Measurements from ENCODE around the gene ZSCAN20.

The ZSCAN20 gene

DNA sequence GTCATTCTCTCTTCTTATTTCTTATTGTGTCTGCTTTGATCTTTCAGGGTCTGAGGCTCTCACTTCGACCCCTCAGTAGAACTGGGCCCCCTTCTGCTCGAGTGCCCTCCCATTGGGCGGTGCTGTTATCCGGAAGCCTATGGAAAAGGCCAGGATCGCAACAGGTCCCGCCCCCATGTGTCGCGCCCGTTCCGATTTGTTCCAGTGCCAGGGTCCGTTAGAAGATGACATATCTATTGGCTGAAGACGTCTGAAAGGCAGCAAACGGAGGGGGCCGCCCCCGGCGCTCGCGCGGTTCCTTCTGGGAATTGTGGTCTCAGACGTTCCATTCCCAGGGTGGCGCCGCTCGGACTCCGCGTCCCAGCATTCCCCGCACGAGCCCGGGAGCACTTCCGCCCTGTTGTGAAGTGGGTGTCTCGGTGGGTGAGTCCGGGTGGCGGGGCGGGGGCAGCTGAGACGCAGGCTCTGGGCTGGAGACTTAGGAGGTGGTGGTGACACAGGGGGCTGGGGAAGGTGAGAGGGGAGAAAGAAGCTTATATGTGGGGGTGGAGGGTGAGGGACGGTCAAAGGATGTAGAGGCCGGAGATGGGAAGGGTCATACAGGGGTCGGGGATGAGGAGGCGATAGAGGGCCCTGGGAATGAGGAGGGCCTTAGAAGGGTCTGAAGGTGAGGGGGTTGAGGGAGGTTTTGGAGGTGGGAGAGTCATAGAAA, at the start of gene ZSCAN20:
ZSCAN20 (plus strand) TSS at position 377 of the 712 bp plus-strand sequence. CDS start 6,644 bp downstream, outside the sequence.
- DNase-seq (ENCODE audit: low read depth) = peak; percentile 93

GRCh38 chr1:33424205-33424604, 48.2 kb upstream of the ZSCAN20 start:
- DNase-seq (ENCODE audit: low read depth) = no peak

GRCh38 chr1:33424610-33425009, 47.8 kb upstream of the ZSCAN20 start:
- no peak for DNase-seq (ENCODE audit: low read depth)

- DNase-seq (ENCODE audit: low read depth) = no peak
Observed at GRCh38 chr1:33425900-33426299, 46.5 kb upstream of the ZSCAN20 start.

- DNase-seq (ENCODE audit: low read depth) = no peak
Observed at GRCh38 chr1:33426916-33427315, 45.5 kb upstream of the ZSCAN20 start.

GRCh38 chr1:33428661-33429060, 43.8 kb upstream of the ZSCAN20 start:
- no peak for DNase-seq (ENCODE audit: low read depth)

DNA sequence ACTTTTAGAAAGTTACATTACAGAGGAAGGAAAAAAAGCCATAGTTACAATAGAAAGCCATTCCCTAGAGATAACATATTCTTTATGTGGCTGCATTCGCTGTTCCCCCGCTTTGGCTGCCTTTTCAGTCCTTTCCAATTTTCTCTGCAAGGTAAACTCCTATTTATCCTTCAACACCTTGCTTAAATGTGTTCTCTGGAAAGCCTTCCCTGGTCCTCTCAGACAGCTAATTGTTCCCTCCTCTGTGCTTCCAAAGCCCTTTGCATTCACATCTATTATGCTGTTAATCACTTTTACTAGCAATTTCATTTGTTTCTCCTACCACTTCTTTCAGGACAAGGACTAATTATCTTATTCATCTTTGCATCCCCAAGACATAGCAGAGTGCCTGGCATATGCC, 43.1 kb upstream of the ZSCAN20 start:
- DNase-seq (ENCODE audit: low read depth) = no peak

GRCh38 chr1:33429856-33430691, 42.4 kb upstream of the ZSCAN20 start:
- DNase-seq (ENCODE audit: low read depth) = no peak

GRCh38 chr1:33430692-33431593, 41.5 kb upstream of the ZSCAN20 start, which contains the start of gene PHC2:
Gene PHC2 (minus strand): TSS chr1:33431095. CDS start chr1:33375539, 55,556 bp downstream.
- peak; percentile 70 for DNase-seq (ENCODE audit: low read depth)

DNA sequence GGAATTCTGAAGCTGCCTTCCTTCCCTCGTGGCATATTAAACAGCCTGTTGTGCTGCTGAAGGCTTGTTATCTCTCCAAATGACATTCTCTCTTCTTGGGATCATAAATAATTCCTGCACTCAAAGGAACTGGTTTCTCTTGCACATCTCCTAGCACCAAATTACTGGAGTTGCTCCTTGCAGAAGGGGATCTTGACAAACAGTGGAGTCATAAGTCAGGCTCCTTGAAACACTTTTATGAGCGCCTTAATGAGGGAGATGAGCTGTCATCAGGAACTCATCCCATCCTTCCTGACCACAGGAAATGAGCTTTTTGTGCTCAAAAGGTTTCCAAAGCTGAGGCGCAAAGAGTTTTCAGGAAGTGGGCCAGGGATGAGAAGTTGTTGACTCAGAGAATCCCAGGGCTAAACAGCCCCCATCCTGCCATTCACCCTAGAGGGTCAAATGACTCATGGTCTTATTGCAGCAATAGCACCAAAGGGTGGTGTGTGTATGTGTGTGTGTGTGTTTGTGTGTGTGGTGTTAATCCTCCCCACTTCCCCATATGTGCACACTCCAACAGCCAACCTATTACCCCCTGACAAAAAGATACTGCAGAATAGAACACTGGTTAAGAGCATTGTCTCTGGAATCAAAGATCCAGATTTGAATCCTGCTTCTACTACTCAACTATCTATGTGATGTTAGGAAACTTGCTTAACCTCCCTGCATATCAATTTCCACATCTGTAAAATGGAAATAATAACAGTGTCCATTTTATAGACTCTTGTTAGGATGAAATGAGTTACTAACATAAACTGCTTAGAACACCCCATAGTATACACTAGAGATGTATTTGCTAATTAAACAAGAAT, 38.7 kb upstream of the ZSCAN20 start:
- peak; percentile 100 for DNase-seq (ENCODE audit: low read depth)

GRCh38 chr1:33434363-33434750, 38.1 kb upstream of the ZSCAN20 start:
- no peak for DNase-seq (ENCODE audit: low read depth)

- no peak for DNase-seq (ENCODE audit: low read depth)
Observed at GRCh38 chr1:33435096-33435820, 37.2 kb upstream of the ZSCAN20 start.

- no peak for DNase-seq (ENCODE audit: low read depth)
Observed at GRCh38 chr1:33436557-33437285, 35.7 kb upstream of the ZSCAN20 start.

DNA sequence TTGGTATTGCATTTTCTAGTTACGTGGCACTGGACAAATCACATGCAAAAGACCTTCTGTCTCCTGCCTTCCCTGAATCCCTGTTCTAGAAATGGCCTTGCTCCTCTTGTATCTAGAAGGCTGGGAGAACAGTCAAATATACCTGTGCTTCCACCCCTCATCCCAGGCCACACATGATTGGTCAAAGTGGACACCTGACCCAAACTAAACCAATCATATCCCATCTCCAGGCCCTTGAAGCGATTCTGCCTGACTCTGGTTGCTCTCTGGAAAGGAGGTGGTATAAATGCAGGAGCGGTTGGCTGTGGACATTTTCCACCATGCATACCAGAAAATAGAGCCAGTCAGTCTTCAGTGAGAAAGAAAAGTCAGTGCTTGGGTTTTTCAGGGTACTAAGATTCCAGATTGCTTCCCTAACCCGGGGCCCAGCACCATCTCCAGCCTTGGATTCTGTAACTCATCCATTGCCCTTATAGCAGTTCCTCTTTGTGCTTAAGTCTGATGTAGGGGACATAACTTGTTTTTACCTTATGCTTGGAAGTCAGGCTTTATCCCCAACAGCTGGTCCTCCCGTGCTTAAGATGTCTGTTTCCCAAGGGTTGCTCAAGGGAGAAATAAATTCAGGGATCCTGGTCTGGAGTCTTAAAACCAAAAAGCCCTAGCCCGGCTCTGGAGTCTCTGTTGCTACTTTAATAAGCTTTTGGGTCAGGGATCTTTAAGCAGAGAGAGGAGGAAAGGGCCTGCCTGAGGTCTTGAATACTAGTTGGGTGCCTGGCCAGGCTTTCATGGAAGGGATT, 33.9 kb upstream of the ZSCAN20 start:
- DNase-seq (ENCODE audit: low read depth) = no peak

- DNase-seq (ENCODE audit: low read depth) = no peak
Observed at GRCh38 chr1:33439662-33440061, 32.8 kb upstream of the ZSCAN20 start.

- no peak for DNase-seq (ENCODE audit: low read depth)
Observed at GRCh38 chr1:33441088-33441745, 31.2 kb upstream of the ZSCAN20 start.

DNA sequence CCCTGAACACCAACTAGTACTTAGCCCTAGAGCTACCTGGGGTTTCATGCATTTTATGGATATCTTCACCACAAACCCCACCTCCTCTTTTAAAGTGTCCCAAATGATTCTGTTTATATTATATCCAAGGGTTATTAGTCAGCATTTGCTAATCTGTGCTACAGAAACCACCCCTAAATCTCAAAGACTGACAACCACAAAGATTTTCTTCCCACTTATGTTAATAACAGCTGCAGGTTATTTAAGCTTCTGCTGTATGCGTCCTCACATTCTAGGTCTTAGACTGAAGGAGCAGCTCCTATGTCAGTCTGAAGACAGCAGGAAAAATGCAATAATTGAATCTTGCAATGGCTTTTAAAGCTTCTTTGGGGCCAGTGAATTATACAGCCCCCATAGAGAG, 30.3 kb upstream of the ZSCAN20 start:
- DNase-seq (ENCODE audit: low read depth) = no peak

DNA sequence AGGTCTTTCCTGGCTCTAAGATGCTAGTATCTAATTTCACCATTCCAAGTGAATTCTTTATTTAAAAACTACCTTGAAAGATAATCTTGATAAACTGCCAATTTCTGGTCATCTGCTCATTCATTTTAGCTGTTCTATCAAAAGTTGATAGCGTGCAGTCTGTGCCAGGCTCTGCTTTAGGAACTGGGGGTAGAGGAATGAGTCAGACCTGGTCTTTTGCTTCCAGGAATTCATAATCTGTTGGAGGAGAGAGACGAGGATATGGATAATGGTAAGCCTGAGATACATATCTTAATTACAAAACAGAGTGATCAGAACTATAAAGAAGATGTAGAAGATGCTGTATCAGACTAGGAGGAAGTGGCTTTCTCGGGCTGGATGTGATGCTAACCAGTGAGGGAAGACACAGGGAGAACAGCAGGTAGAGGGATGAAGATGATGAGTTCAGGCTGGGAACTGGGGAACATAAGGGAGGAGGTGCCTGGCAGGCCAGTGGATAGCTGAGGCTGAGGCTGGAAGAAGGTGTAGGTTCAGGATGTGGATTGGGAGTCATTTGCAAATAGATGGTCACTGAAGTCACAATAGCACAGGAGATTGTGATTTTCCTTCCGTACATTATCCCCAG, 29.3 kb upstream of the ZSCAN20 start:
- DNase-seq (ENCODE audit: low read depth) = no peak
